ENCODE measurements around the gene TMEM51. TPM values are rescaled to one million over a fixed set of nuclear protein-coding genes. Genes with fewer than 3 reads are reported as not detected.

The TMEM51 gene
- total RNA-seq, 2 donors from 2014 or later = 12.1 TPM

DNA sequence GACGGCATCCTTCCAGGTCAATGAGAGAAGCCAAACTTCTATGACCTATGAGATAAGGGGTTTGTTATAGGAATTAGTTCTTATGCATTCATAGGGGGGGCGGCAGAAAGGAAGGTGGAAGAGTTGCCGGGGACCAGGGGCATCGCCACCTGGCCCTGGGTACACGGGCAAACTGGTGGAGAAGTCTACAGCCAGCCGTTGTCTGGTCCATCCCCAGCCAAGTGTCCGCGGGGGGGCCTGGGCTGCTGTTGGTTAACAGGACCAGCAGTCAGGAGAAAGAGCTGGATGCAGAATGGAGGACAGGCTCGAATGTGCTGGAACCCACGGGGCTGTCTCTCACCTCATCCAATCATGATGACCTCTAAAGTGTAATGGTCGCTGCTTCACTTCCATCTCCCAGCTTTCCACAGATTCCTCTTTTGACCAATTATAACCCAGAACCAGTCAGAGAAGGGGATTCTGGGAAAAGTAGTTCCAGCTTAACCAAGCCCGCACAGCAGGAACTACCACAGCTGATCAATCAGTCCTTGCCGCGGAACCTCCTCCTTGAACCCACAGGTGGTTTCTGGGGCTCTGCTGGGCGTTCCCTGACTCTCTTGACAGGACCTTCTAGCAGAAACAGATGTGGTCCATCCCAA, 17.8 kb downstream of the TMEM51 start:
- Histone ChIP-seq H3K4me1 (ENCODE audit: control insufficient read depth, insufficient read depth, low read length) (no peaks in the 10 kb centered on the region), H3K27ac (ENCODE audit: low read depth, low read length) (no peak overlapping the region), H3K4me3 (ENCODE audit: low read length) (no peak overlapping the region), H3K27me3 (ENCODE audit: control insufficient read depth, insufficient read depth, low read length, poor library complexity, severe bottlenecking) (no peaks in the 10 kb centered on the region), H3K9me3 (ENCODE audit: control insufficient read depth, low read length) (no peaks in the 10 kb centered on the region), H3K36me3 (ENCODE audit: control insufficient read depth, insufficient read depth, low read length) (no peaks in the 10 kb centered on the region), H3K9ac (ENCODE audit: extremely low read depth, low read length, poor library complexity, severe bottlenecking) (no peak overlapping the region)
- Mint-ChIP-seq H3K27me3 (ENCODE audit: insufficient read depth) (no peaks in the 10 kb centered on the region), H3K9me3 (no peaks in the 10 kb centered on the region), H3K36me3 (ENCODE audit: low read depth) (no peaks in the 10 kb centered on the region), H3K4me3 (no peak overlapping the region), H3K27ac (no peak overlapping the region), H3K4me1 (peaks cover 7% of the 10 kb centered on the region)
- TF ChIP-seq, protein P1, sequence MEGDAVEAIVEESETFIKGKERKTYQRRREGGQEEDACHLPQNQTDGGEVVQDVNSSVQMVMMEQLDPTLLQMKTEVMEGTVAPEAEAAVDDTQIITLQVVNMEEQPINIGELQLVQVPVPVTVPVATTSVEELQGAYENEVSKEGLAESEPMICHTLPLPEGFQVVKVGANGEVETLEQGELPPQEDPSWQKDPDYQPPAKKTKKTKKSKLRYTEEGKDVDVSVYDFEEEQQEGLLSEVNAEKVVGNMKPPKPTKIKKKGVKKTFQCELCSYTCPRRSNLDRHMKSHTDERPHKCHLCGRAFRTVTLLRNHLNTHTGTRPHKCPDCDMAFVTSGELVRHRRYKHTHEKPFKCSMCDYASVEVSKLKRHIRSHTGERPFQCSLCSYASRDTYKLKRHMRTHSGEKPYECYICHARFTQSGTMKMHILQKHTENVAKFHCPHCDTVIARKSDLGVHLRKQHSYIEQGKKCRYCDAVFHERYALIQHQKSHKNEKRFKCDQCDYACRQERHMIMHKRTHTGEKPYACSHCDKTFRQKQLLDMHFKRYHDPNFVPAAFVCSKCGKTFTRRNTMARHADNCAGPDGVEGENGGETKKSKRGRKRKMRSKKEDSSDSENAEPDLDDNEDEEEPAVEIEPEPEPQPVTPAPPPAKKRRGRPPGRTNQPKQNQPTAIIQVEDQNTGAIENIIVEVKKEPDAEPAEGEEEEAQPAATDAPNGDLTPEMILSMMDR (conservative IDR thresholded peaks at IDR 0.05) = no peak
- WGBS, 2 experiments (ENCODE audit: insufficient coverage in 1 of 2, insufficient read length in 1 of 2) = 87 to 89% methylated on average over 12 to 15 of the region's 15 CpGs
- DNase-seq = no peak

DNA sequence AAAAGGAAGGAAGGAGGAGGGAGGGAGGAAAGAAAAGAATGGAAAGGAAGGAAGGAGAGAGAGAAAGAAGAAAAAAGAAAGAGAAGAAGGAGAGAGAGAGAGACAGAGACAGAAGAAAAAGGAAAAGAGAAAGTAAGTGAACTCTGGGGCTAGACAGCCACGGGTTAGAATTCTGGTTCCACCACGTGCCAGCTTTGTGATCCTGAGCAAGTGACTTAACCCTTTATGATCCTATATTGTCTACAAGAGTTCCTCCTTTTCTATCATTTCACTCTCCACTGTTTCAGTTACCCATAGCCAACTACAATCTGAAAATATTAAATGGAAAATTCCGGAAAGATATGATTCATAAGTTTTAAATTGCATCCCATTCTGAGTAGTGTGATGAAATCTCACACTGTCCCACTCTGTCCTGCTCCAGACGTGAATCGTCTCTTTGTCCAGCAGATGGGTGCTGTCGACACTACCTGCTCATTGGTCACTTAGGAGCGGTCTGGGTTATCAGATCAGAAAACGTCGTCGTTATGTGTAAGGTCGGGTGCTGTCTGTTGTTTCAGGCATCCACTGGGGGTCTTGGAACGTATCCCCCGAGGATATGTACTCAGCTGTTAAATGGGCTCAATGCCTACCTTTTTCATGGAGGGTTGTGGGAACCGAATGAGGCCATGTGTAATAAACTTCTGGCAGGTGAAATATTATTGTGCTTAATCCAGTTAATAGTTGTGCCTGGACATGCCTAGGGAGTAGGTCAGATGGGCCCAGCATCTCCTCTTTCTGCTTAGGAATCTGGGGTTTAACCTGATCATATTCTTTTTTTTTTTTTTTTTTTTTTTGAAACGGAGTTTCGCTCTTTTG, 19.1 kb downstream of the TMEM51 start:
- Histone ChIP-seq H3K36me3 (ENCODE audit: control insufficient read depth, insufficient read depth, low read length) (no peaks in the 10 kb centered on the region), H3K27me3 (ENCODE audit: control insufficient read depth, insufficient read depth, low read length, poor library complexity, severe bottlenecking) (no peaks in the 10 kb centered on the region), H3K9ac (ENCODE audit: extremely low read depth, low read length, poor library complexity, severe bottlenecking) (no peak overlapping the region), H3K4me1 (ENCODE audit: control insufficient read depth, insufficient read depth, low read length) (peaks cover under 1% of the 10 kb centered on the region), H3K4me3 (ENCODE audit: low read length) (no peak overlapping the region), H3K9me3 (ENCODE audit: control insufficient read depth, low read length) (no peaks in the 10 kb centered on the region), H3K27ac (ENCODE audit: low read depth, low read length) (no peak overlapping the region)
- Mint-ChIP-seq H3K36me3 (ENCODE audit: low read depth) (no peaks in the 10 kb centered on the region), H3K4me1 (peaks cover 12% of the 10 kb centered on the region), H3K9me3 (no peaks in the 10 kb centered on the region), H3K27ac (no peak overlapping the region), H3K4me3 (no peak overlapping the region), H3K27me3 (ENCODE audit: insufficient read depth) (no peaks in the 10 kb centered on the region)
- TF ChIP-seq, protein P1 (conservative IDR thresholded peaks at IDR 0.05) = no peak
- 89 to 95% methylated on average over 12 to 16 of the region's 16 CpGs for WGBS, 2 experiments (ENCODE audit: insufficient coverage in 1 of 2, insufficient read length in 1 of 2)
- DNase-seq = no peak

DNA sequence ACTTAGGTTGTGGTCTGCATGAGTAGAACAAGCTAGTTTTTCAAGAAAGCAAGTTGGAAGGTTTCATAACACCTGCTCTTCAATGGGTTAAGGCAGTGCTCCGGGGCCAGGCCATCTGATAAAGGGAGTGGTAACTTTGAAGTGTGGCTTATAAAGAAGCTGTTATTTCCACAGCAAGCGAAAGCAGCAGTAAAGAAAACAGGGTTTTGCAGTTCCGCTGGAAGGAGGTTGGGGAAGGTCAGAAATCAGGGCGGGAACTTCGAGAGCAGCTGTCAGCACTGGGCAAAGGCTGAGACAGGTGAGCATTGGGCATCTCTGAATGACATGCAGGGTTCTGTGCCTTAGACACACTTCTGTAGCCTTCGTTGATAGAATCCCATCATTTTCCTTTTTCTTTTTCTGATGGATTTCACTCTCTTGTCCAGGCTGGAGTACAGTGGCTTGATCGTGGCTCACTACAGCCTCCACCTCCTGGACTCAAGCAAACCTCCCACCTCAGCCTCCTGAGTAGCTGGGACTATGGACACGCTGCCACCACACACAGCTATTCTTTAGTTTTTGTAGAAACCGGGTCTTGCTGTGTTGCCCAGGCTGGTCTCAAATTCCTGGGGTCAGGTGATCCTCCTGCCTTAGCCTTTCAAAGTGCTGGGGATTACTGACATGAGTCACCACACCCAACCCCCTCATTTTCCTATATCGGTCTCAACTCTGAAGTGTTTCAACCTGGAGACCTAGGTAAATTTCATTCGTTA, 20.5 kb downstream of the TMEM51 start:
- Mint-ChIP-seq H3K27me3 (ENCODE audit: insufficient read depth) (no peaks in the 10 kb centered on the region), H3K4me3 (no peak overlapping the region), H3K36me3 (ENCODE audit: low read depth) (no peaks in the 10 kb centered on the region), H3K27ac (no peak overlapping the region), H3K9me3 (no peaks in the 10 kb centered on the region), H3K4me1 (peaks cover 15% of the 10 kb centered on the region)
- TF ChIP-seq, protein P1 (conservative IDR thresholded peaks at IDR 0.05) = no peak
- WGBS, 2 experiments (ENCODE audit: insufficient coverage in 1 of 2, insufficient read length in 1 of 2) = 91 to 93% methylated on average over 10 to 11 of the region's 11 CpGs
- Histone ChIP-seq H3K9ac (ENCODE audit: extremely low read depth, low read length, poor library complexity, severe bottlenecking) (no peak overlapping the region), H3K27me3 (ENCODE audit: control insufficient read depth, insufficient read depth, low read length, poor library complexity, severe bottlenecking) (no peaks in the 10 kb centered on the region), H3K27ac (ENCODE audit: low read depth, low read length) (no peak overlapping the region), H3K9me3 (ENCODE audit: control insufficient read depth, low read length) (no peaks in the 10 kb centered on the region), H3K4me3 (ENCODE audit: low read length) (no peak overlapping the region), H3K36me3 (ENCODE audit: control insufficient read depth, insufficient read depth, low read length) (no peaks in the 10 kb centered on the region), H3K4me1 (ENCODE audit: control insufficient read depth, insufficient read depth, low read length) (peaks cover 9% of the 10 kb centered on the region)
- DNase-seq = no peak
